Cardiac septum (tissue), 1 donor: ENCODE data around the gene KCNN2. TPM values are rescaled to one million over a fixed set of nuclear protein-coding genes. Genes with fewer than 3 reads are reported as not detected.
"Not testable (repeated sequence)": the region's sequence is repeated elsewhere in the genome, so short reads cannot be mapped to it uniquely, and the experiment has no call there.

Experiments
- DNase-seq: peaks from one replicate; pipeline ENCODE4 v3.0.0-alpha.2; 2020; ENCODE audit warnings: low spot score
- intact Hi-C: fragments of 100-400 bp; cut with DNase I; formaldehyde crosslinking; loops from one replicate; pipeline ENCODE4 v1.14.0; 2022
- total RNA-seq: library from RNA; stranded (reverse); fragmentation: NEBNext Ultra II Directional; extraction: Animal tissue kit (Norgen Biotek cat#: 25700); gene quantifications from one replicate; pipeline ENCODE4 v1.2.1, GENCODE V29; 2021
- donor health status: DM: no; HTN: no; CAD: no.

KCNN2 gene
- total RNA-seq, 1 donor from 2014 or later, result 2.6 TPM

DNA sequence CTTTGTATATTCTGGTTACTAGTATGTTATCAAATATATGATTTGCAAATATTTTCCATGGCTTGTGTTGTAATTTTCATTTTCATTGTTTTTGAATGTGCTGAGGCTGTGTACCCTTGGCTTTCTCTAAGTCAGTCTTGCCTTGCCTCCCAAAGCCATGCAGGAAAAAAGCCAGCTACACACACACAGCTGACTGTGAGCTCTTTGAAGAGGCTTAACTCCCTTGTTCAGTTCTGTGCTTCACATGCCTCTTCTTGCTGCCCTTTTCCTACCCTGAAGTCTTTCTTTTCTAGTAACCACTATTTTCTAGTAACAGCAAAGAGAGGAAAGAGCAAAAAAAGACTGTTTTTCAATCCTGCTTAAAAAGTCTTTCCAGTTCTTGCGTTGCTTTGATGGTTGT is 53.9 kb downstream of the KCNN2 start:
- intact Hi-C loops, result no loop called here

DNA sequence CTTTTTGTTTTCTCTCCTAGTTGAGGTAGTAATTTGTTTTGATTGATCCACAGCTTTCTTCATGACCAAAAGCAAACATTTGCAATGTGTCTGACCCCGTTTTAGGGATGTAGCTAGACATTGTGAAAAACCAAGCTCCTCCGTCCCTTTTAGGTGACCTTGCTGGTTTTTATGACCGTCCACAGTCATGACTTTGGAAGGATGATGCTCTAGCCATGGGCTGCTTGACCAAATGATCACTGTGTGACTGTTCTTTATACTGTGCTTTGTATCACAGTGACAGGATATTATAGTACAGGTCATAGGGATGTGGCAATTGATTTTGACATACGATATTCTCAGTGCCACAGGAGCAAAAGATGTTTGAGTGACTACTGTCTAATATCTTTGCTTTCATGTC is 54.4 kb downstream of the KCNN2 start:
- no peak for DNase-seq
- intact Hi-C loops, result no loop called here

More for the DNA sequence above, 53.9 kb downstream of the KCNN2 start:
- DNase-seq, result no peak

GRCh38 chr5:114417519-114417918 is 55.6 kb downstream of the KCNN2 start:
- intact Hi-C loops, result no loop called here
- no peak for DNase-seq

DNA sequence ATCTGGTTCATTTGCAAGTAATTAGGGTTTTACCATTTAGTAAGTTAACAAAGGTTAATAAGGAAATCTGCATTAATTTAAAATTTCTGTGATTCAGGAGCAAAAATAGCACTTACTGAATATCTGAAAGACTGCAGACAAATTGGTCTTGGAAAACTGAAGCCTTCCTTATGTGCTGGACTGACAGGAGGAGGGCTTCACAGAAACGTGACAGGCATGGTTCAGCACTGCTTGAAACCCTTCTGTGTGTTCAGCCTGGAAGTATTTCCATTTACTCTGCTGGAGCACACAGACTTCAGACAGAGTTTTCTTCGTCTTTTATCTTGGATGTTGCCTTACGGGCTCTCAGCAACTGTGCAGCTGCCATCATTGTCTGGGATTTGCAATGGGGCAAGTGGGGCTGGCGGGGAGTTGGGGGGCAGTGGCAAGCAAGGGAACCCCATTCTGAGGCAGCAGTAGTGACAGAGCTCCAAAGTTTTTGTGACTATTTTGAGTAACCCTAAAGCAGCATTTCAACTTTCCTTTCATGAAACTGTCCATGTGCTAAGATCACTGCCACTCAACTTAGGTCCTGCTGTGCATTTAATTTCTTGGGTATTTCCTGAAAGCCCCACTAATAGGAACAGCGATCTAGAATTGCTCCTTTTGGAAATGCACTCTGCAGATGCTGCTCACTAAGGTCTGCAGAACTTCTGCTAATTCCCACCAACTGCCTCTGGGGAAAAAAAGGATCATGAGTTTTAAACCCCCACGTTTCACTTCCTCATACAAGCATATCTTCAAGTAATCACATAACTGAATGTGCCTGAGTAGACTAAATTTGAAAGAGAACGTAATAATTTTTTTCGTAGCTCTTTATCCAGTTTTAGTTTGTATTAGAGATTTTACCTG is 56.6 kb downstream of the KCNN2 start:
- intact Hi-C loops, result no loop called here
- no peak for DNase-seq

GRCh38 chr5:114419067-114419388 is 57.2 kb downstream of the KCNN2 start:
- intact Hi-C loops, result no loop called here
- DNase-seq, result no peak

- DNase-seq, result no peak
- intact Hi-C loops, result no loop called here
These were observed 58.1 kb downstream of the KCNN2 start for GRCh38 chr5:114419959-114420358.

DNA sequence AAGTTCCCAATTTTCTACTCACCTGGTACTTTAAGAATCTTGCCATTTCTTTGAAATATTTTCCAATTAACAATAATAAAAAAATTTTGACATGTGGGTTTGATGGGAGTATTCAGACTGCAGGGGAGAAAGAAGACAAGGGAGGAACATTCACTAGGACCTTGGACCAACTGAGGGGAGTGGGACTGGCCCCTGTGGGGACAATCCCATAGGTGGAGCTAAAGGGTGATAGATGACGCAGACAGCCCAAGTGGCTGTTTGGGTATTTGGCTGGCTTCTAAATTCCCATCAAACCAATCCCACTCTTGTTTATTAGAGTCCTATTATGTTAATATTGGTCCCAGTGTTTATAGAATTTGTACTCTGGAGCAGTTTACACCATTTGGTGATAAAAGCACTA is 65.3 kb downstream of the KCNN2 start:
- no peak for DNase-seq

DNA sequence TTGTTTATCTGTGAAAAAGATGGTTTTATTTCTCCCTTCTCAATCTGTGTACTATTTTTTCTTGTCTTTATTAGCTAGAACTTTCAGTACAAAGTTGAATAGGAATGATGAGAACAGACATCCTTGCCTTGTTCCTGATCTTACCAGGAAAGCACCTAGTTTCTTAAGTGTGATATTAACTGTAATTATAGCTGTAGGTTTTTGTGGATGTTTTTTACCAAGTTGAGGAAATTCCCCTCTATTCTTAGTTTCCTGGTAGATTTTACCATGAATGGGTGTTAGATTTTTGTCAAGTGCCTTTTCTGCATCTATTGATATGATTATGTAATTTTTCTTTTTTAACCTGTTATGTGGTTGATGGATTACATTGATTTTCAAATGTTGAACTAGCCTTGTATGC is 68.7 kb downstream of the KCNN2 start:
- DNase-seq, result no peak
- intact Hi-C loops, result no loop called here

More for the DNA sequence above, 65.3 kb downstream of the KCNN2 start:
- intact Hi-C loops, result no loop called here

DNA sequence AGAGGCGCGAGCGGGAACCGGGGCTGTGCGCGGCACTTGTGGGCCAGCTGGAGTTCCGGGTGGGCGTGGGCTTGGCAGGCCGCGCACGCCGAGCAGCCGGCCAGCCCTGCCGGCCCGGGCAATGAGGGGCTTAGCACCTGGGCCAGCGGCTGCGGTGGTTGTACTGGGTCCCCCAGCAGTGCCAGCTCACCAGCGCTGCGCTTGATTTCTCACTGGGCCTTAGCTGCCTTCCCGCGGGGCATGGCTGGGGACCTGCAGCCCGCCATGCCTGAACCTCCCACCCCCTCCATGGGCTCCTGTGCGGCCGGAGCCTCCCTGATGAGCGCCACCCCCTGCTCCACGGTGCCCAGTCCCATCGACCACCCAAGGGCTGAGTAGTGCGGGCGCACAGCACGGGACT is 70.8 kb downstream of the KCNN2 start:
- intact Hi-C loops, DNase-seq: not testable (repeated sequence)

- intact Hi-C loops, result loop anchor here (5.0 kb wide), 1 partner anchor 422 kb away; no protein-coding TSS in a partner anchor
- no peak for DNase-seq
These were observed 72.7 kb downstream of the KCNN2 start for GRCh38 chr5:114434396-114435219.

DNA sequence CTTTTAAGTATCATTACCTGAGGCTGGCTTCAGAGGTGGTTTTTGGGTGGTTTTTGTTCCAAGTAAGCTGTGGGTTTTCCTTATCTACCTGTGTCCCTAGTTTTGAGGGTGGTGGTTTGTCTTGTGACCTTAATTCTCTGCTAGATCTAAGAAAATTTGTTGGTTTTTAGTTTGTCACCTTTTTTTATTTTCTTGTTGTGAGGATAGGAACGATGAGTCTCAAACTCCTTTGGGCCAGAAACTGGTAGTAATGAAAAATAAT is 73.3 kb downstream of the KCNN2 start:
- intact Hi-C loops, result loop anchor here (5.0 kb wide), 1 partner anchor 423 kb away; no protein-coding TSS in a partner anchor
- no peak for DNase-seq

GRCh38 chr5:114435885-114436299 is 74.0 kb downstream of the KCNN2 start:
- DNase-seq, result no peak
- intact Hi-C loops, result loop anchor here (5.0 kb wide), 1 partner anchor 424 kb away; no protein-coding TSS in a partner anchor

- DNase-seq, result no peak
- intact Hi-C loops, result loop anchor here (5.0 kb wide), 1 partner anchor 426 kb away; no protein-coding TSS in a partner anchor
These were observed 76.1 kb downstream of the KCNN2 start for GRCh38 chr5:114437936-114438335.

GRCh38 chr5:114438471-114438870 is 76.6 kb downstream of the KCNN2 start:
- intact Hi-C loops, result loop anchor here (5.0 kb wide), 1 partner anchor 426 kb away; no protein-coding TSS in a partner anchor
- DNase-seq, result no peak

- intact Hi-C loops, result loop anchor here (5.0 to 10.0 kb wide), 4 partner anchors 85 to 832 kb away; partner anchors contain the start of gene KCNN2
- DNase-seq, result no peak
These were observed 85.4 kb downstream of the KCNN2 start for GRCh38 chr5:114447084-114447773.

- intact Hi-C loops, result loop anchor here (5.0 to 10.0 kb wide), 4 partner anchors 86 to 834 kb away; partner anchors contain the start of gene KCNN2
- no peak for DNase-seq
These were observed 86.6 kb downstream of the KCNN2 start for GRCh38 chr5:114448481-114448880.

GRCh38 chr5:114449860-114450421 is 88.1 kb downstream of the KCNN2 start:
- intact Hi-C loops, result loop anchor here (5.0 to 10.0 kb wide), 6 partner anchors 88 to 835 kb away; partner anchors contain the start of gene KCNN2
- no peak for DNase-seq

DNA sequence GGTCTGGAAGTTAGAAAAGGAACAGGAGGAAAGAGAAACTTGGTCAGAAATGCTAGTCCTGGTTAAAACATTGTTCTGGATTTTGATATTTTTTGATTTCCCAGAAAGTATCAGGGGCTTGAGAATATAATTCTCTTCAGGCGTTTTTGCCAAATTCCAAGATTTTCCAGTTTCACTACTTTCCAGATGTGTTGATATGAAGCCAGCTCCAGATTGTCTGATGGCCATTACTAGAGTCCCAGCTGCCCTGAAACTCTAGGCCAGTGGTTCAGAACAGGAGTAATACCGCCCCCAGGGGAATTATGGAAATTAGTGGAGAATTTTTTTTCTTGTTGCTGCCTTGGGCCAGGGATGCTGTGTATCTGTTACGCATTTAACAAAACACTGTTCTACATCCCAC is 88.6 kb downstream of the KCNN2 start:
- intact Hi-C loops, result loop anchor here (5.0 kb wide), 2 partner anchors 348 to 773 kb away; no protein-coding TSS in a partner anchor

GRCh38 chr5:114458726-114459125 is 96.9 kb downstream of the KCNN2 start:
- intact Hi-C loops, result no loop called here
- DNase-seq, result no peak

More for the DNA sequence above, 88.6 kb downstream of the KCNN2 start:
- no peak for DNase-seq
